RWPE2 (cell line): Measurements from ENCODE around the gene IBSP.

Source experiments
- ATAC-seq: fragments of 200-7000 bp; cut with Tn5 transposase; 3 replicates; pipeline ENCODE4 v1.9.1; 2021; ENCODE audit warnings: low read depth
- DNase-seq: peaks from one replicate; pipeline ENCODE4 v3.0.0-alpha.2; 2020; ENCODE audit warnings: low spot score
- H3K27ac ChIP-seq: fragments of 450-650 bp; 2 replicates; pipeline ENCODE4 v1.5.1; 2017; ENCODE audit warnings: mild to moderate bottlenecking; ENCODE audit not compliant: poor library complexity, severe bottlenecking
- H3K27me3 ChIP-seq: fragments of 250-450 bp; sonication (Bioruptor Pico); 2 replicates; pipeline ENCODE4 v1.5.1; 2021; ENCODE audit warnings: mild to moderate bottlenecking, moderate library complexity; ENCODE audit not compliant: insufficient read depth, poor library complexity, severe bottlenecking
- H3K36me3 ChIP-seq: fragments of 250-450 bp; sonication (Bioruptor Pico); 2 replicates; pipeline ENCODE4 v1.5.1; 2020; ENCODE audit warnings: low read depth, mild to moderate bottlenecking, moderate library complexity
- H3K4me1 ChIP-seq: fragments of 250-450 bp; sonication (Bioruptor Pico); 2 replicates; pipeline ENCODE4 v1.5.1; 2021; ENCODE audit warnings: mild to moderate bottlenecking, moderate library complexity; ENCODE audit not compliant: insufficient read depth, poor library complexity, severe bottlenecking
- H3K4me3 ChIP-seq: fragments of 250-450 bp; sonication (Bioruptor Pico); 2 replicates; pipeline ENCODE4 v1.5.1; 2021; ENCODE audit warnings: mild to moderate bottlenecking, moderate library complexity; ENCODE audit not compliant: severe bottlenecking
- H3K9me3 ChIP-seq: fragments of 250-450 bp; sonication (Bioruptor Pico); 2 replicates; pipeline ENCODE4 v1.5.1; 2021; ENCODE audit warnings: mild to moderate bottlenecking, moderate library complexity; ENCODE audit not compliant: severe bottlenecking
- TF ChIP-seq, protein P1 (sequence below): fragments of 450-650 bp; IDR thresholded peaks from one replicate; pipeline ENCODE4 v1.5.1; 2017; ENCODE audit warnings: mild to moderate bottlenecking, moderate library complexity; ENCODE audit not compliant: poor library complexity, severe bottlenecking

IBSP gene

DNA sequence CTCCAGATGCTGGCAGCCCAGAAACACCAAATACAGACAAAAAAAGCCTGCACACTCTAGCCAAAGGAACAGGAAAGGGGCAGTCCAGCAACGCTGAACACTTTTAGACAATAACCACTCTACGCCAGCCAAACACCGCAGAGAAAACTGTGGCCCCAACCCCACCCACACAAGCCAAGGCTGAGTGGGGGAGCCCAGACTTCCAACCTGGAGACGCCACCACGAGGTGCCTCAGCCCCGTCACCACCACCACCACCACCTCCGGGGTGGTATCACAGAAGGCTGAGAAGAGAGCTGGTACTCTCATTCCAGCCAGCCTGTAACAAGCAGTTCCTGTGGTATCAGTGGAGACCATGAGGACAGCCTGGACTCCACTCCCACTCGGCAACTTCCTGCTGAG, 56.2 kb downstream of the IBSP start:
- H3K4me1 ChIP-seq, result no peaks in the 10 kb centered on the region

DNA sequence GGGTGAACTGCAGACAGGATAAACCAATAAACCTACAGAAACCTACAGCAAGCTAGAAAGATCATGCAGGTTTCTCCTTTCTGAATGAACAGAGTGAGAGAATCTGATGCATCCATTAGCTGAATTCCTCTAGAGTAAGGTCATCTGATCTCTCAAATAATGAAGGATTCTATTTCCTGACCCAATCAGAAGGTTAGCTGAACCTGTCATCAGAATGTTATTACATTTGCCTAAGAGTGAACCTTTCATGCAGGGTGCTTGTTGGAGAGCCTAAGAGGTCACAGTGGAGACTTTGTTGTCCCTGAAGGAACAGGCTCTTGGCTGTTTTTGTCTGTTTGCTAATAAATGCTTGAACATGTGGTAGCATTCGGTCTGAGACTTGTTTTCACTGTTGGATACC, 57.5 kb downstream of the IBSP start:
- ATAC-seq, result no peak
- H3K9me3 ChIP-seq, result no peaks in the 10 kb centered on the region
- no peaks in the 10 kb centered on the region for H3K27me3 ChIP-seq
- no peaks in the 10 kb centered on the region for H3K4me1 ChIP-seq
- no peaks in the 10 kb centered on the region for H3K36me3 ChIP-seq
- H3K27ac ChIP-seq, result no peak overlapping the region
- TF ChIP-seq, protein P1, sequence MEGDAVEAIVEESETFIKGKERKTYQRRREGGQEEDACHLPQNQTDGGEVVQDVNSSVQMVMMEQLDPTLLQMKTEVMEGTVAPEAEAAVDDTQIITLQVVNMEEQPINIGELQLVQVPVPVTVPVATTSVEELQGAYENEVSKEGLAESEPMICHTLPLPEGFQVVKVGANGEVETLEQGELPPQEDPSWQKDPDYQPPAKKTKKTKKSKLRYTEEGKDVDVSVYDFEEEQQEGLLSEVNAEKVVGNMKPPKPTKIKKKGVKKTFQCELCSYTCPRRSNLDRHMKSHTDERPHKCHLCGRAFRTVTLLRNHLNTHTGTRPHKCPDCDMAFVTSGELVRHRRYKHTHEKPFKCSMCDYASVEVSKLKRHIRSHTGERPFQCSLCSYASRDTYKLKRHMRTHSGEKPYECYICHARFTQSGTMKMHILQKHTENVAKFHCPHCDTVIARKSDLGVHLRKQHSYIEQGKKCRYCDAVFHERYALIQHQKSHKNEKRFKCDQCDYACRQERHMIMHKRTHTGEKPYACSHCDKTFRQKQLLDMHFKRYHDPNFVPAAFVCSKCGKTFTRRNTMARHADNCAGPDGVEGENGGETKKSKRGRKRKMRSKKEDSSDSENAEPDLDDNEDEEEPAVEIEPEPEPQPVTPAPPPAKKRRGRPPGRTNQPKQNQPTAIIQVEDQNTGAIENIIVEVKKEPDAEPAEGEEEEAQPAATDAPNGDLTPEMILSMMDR, result no peak
- DNase-seq, result no peak
- no peak overlapping the region for H3K4me3 ChIP-seq

More for the DNA sequence above, 56.2 kb downstream of the IBSP start:
- Histone ChIP-seq H3K36me3 (no peaks in the 10 kb centered on the region), H3K27me3 (no peaks in the 10 kb centered on the region), H3K4me3 (no peak overlapping the region), H3K9me3 (no peaks in the 10 kb centered on the region), H3K27ac (no peak overlapping the region)
- TF ChIP-seq, protein P1, result no peak
- ATAC-seq (no peak), DNase-seq (no peak)

DNA sequence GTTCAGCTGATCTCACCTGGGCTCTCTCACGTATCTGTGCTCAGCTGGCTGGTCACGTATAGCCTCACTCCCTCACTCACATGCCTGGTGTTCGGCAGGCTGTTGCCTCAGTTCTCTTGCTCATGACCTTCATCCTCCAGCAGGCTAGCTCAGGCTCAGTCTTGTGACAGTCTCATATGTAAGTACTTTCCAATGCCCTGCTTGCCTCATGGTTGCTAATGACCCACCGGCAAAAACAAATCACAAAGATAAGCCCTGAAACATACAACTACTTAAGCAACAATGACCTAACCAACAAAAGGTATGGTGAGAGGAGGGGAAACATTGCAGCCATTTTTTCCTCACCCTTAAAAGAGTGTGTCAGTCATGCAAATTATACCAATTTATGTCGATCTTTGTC, 58.4 kb downstream of the IBSP start:
- Histone ChIP-seq H3K9me3 (no peaks in the 10 kb centered on the region), H3K4me1 (no peaks in the 10 kb centered on the region), H3K36me3 (no peaks in the 10 kb centered on the region), H3K27ac (no peak overlapping the region), H3K4me3 (no peak overlapping the region), H3K27me3 (no peaks in the 10 kb centered on the region)
- ATAC-seq, result no peak
- DNase-seq, result no peak
- TF ChIP-seq, protein P1, result no peak
